CD4-positive, alpha-beta T cell (primary cell): ENCODE results near the gene KIAA1217. TPM values are rescaled to one million over a fixed set of nuclear protein-coding genes. Genes with fewer than 3 reads are reported as not detected.

Experiments
- ATAC-seq: fragments of 200-7000 bp; cut with Tn5 transposase; one replicate; pipeline ENCODE4 v1.10.0; 2022; ENCODE audit warnings: mild to moderate bottlenecking; ENCODE audit not compliant: poor library complexity
- CTCF ChIA-PET: fragments of 350-600 bp; sonication (Branson Sonifier 250); formaldehyde crosslinking; loops from one replicate; lab custom pipeline; 2021; ENCODE audit warnings: antibody characterized with exemption, inconsistent platforms; lab: Charles Lee
- POLR2A ChIA-PET: fragments of 350-600 bp; sonication (Branson Sonifier 250); formaldehyde crosslinking; loops from one replicate; lab custom pipeline; 2021; ENCODE audit warnings: antibody characterized with exemption, inconsistent platforms; lab: Charles Lee
- DNase-seq, 14 experiments: peaks; one replicate each; pipeline ENCODE4 v3.0.0-alpha.2; 2013 to 2020; ENCODE audit warnings: mixed read lengths in 2 of 14
- H3K27ac ChIP-seq, 2 donors: one replicate each; pipeline versions ENCODE4 v1.5.1 to v1.7.0; 2013; ENCODE audit warnings: low read length in 2 of 2, low read depth in 1 of 2, mild to moderate bottlenecking in 1 of 2
- H3K27me3 ChIP-seq, 2 experiments: 1 replicate in 1 of 2; 2 replicates in 1 of 2; pipeline versions ENCODE4 v1.6.1 to v1.7.0; 2013; ENCODE audit warnings: low read length in 2 of 2, control low read depth in 1 of 2, mild to moderate bottlenecking in 1 of 2, moderate library complexity in 1 of 2; ENCODE audit not compliant: insufficient read depth in 2 of 2, control insufficient read depth in 1 of 2
- H3K36me3 ChIP-seq: one replicate; pipeline ENCODE4 v1.6.1; 2013; ENCODE audit warnings: low read length, control low read depth; ENCODE audit not compliant: insufficient read depth
- H3K4me1 ChIP-seq: one replicate; pipeline ENCODE4 v1.6.1; 2013; ENCODE audit warnings: low read length, control low read depth; ENCODE audit not compliant: insufficient read depth
- H3K4me3 ChIP-seq: one replicate; pipeline ENCODE4 v1.5.1; 2013; ENCODE audit warnings: mild to moderate bottlenecking, low read length, moderate library complexity
- H3K9me3 ChIP-seq, 2 experiments: 1 replicate in 1 of 2; 2 replicates in 1 of 2; pipeline versions ENCODE4 v1.6.1 to v1.7.0; 2013; ENCODE audit warnings: low read length in 2 of 2, mild to moderate bottlenecking in 2 of 2, control low read depth in 1 of 2, moderate library complexity in 1 of 2; ENCODE audit not compliant: control insufficient read depth in 1 of 2, insufficient read depth in 1 of 2
- H3K27ac Mint-ChIP-seq: one replicate; pipeline ENCODE4 v1.8.0; 2020; ENCODE audit warnings: mixed read lengths
- H3K27me3 Mint-ChIP-seq: one replicate; pipeline ENCODE4 v1.8.0; 2021; ENCODE audit warnings: mixed read lengths
- H3K36me3 Mint-ChIP-seq: one replicate; pipeline ENCODE4 v1.8.0; 2021; ENCODE audit warnings: low read depth, mixed read lengths
- H3K4me1 Mint-ChIP-seq: one replicate; pipeline ENCODE4 v1.8.0; 2021; ENCODE audit warnings: low read depth, mixed read lengths
- H3K4me3 Mint-ChIP-seq: one replicate; pipeline ENCODE4 v1.8.0; 2020; ENCODE audit warnings: mild to moderate bottlenecking, mixed read lengths
- H3K9me3 Mint-ChIP-seq: one replicate; pipeline ENCODE4 v1.8.0; 2020; ENCODE audit warnings: mixed read lengths
- CTCF ChIP-seq: fragments of 200-600 bp; IDR thresholded peaks from one replicate; pipeline ENCODE4 v1.8.0; 2022; ENCODE audit warnings: antibody characterized with exemption, mild to moderate bottlenecking
- intact Hi-C, 2 experiments: fragments of 100-400 bp; cut with DNase I in 1 of 2; cut with micrococcal nuclease in 1 of 2; formaldehyde crosslinking; loops; one replicate each; pipeline versions ENCODE4 v1.15.1 to v1.9.0; 2023 to 2025; cut with DNase I, micrococcal nuclease
- total RNA-seq, 174 experiments: library from RNA in 2 of 174; stranded (reverse) in 2 of 174; gene quantifications; one replicate each; pipeline ENCODE4 v1.2.3 and lab custom pipeline; 2021 to 2026

The KIAA1217 gene
- total RNA-seq, 2 experiments from 2014 or later, result not detected

DNA sequence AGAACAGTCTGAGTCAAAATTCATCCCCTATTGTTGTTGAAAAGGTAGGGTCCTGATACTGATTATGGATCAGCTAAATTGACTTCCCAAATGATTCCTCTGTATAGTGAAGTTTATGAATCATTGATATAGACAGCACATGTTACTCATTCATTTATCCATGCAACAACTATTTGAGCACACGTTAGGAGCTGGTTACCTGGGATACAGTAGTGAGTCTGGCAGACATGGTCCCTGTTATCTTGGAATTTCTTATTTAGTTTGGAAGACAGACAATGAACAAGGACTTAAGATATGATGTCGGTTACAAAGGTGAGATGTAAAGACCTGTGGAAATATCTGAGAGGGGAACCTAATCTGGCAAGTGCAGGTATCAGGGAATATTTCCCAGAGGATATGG, 28.0 kb upstream of the KIAA1217 start:
- no peak for ATAC-seq
- DNase-seq, result no peak
- CTCF ChIA-PET, result no interaction called here
- no peak overlapping the region for H3K4me3 ChIP-seq
- H3K4me3 Mint-ChIP-seq, result no peak overlapping the region
- H3K27ac ChIP-seq, result no peak overlapping the region
- no peaks in the 10 kb centered on the region for H3K36me3 Mint-ChIP-seq
- H3K27me3 ChIP-seq, result no peaks in the 10 kb centered on the region
- intact Hi-C loops, result no loop called here
- no peaks in the 10 kb centered on the region for H3K36me3 ChIP-seq
- H3K9me3 ChIP-seq, result peaks cover 11 to 13% of the 10 kb centered on the region in 2 experiments
- no peak overlapping the region for H3K27ac Mint-ChIP-seq
- POLR2A ChIA-PET, result no interaction called here
- no peak for TF ChIP-seq CTCF
- peaks cover 7% of the 10 kb centered on the region for H3K9me3 Mint-ChIP-seq
- no peaks in the 10 kb centered on the region for H3K4me1 ChIP-seq
- peaks cover 6% of the 10 kb centered on the region for H3K27me3 Mint-ChIP-seq
- H3K4me1 Mint-ChIP-seq, result no peaks in the 10 kb centered on the region

- ChIA-PET CTCF (no interaction called here), POLR2A (no interaction called here)
- no peak for ATAC-seq
- intact Hi-C loops, result no loop called here
- Histone ChIP-seq H3K36me3 (no peaks in the 10 kb centered on the region), H3K4me3 (no peak overlapping the region), H3K27me3 (no peaks in the 10 kb centered on the region), H3K9me3 (peaks cover under 1 to 3% of the 10 kb centered on the region in 2 experiments), H3K4me1 (no peaks in the 10 kb centered on the region), H3K27ac (no peak overlapping the region)
- DNase-seq, result no peak
- Mint-ChIP-seq H3K9me3 (peaks cover 3% of the 10 kb centered on the region), H3K36me3 (no peaks in the 10 kb centered on the region), H3K27me3 (peaks cover 25% of the 10 kb centered on the region), H3K27ac (no peak overlapping the region), H3K4me3 (no peak overlapping the region), H3K4me1 (no peaks in the 10 kb centered on the region)
- no peak for TF ChIP-seq CTCF
Observed at GRCh38 chr10:24184455-24184854, 24.5 kb upstream of the KIAA1217 start.

DNA sequence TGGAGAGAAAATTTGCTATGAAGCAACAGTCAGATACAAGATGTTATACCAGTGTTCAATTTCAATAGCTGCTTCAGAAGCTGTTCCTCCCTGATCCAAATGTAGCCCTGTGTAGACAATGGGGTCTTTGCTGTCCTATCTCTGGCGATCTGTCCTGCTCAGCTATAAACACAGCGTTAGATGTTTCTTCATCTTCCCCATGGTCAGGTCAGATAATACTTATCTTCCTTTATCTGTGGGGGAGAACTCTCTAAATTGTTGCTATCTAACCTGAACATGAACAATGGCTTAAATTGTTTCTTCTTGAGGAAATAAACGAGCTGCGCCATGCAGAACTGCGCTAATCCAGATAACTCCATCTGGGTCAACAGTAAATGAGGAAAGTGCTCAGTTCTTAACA, 15.6 kb upstream of the KIAA1217 start:
- no peak for TF ChIP-seq CTCF
- H3K4me3 Mint-ChIP-seq, result no peak overlapping the region
- Histone ChIP-seq H3K4me3 (no peak overlapping the region), H3K36me3 (no peaks in the 10 kb centered on the region), H3K4me1 (no peaks in the 10 kb centered on the region), H3K27me3 (no peaks in the 10 kb centered on the region), H3K27ac (no peak overlapping the region), H3K9me3 (no peaks in the 10 kb centered on the region)
- H3K27ac Mint-ChIP-seq, result no peak overlapping the region
- ATAC-seq, result no peak
- H3K27me3 Mint-ChIP-seq, result peaks cover 3% of the 10 kb centered on the region
- no peaks in the 10 kb centered on the region for H3K36me3 Mint-ChIP-seq
- ChIA-PET CTCF (no interaction called here), POLR2A (no interaction called here)
- DNase-seq, result no peak
- H3K9me3 Mint-ChIP-seq, result no peaks in the 10 kb centered on the region
- intact Hi-C loops, result loop anchor here in 1 of 2 experiments (2.0 kb wide), 1 partner anchor 677 kb away; no protein-coding TSS in a partner anchor
- H3K4me1 Mint-ChIP-seq, result no peaks in the 10 kb centered on the region
